TTC549 (cell line): ENCODE data around the gene RNF5.
"Not testable (repeated sequence)": the region's sequence is repeated elsewhere in the genome, so short reads cannot be mapped to it uniquely, and the experiment has no call there.

Experiments
- FAIRE-seq: peaks from 2 replicates; lab custom pipeline; 2012; peaks lifted over from hg19 to GRCh38; lab: Jason Lieb, UNC

Gene RNF5

DNA sequence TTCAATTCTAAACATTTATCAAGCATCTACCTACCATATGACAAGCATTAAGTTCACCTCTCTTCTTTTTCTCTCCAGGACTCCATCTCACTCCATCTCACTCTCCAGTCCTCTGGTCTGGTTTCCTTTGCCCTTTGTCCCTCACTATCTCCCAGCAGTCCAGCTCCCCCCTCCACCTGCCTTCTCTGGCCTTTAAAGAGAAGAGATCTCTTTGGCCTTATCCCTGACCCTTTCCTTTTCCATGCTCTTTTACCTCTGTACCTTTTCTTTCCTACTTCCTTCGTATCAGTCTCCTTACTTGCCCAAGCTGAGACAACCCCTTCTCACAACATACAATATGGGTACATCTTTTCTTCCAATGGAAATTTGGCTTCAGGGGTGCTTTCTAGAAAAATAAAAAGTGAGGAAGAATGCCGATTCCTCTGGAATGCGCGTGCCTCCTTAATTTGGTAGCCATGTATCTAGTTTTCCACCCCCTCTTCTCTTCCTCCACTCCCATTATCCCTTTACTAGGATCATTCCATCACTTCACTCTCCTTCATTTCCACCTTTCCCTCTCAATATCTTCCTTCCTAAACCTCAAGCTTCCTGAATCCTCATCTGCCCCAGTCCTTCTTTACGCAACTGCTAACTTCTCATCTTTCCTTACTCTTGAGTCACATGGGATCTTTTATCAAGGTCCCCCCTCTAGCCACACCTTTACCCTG, 1.6 kb upstream of the RNF5 start:
- FAIRE-seq, result no peak

DNA sequence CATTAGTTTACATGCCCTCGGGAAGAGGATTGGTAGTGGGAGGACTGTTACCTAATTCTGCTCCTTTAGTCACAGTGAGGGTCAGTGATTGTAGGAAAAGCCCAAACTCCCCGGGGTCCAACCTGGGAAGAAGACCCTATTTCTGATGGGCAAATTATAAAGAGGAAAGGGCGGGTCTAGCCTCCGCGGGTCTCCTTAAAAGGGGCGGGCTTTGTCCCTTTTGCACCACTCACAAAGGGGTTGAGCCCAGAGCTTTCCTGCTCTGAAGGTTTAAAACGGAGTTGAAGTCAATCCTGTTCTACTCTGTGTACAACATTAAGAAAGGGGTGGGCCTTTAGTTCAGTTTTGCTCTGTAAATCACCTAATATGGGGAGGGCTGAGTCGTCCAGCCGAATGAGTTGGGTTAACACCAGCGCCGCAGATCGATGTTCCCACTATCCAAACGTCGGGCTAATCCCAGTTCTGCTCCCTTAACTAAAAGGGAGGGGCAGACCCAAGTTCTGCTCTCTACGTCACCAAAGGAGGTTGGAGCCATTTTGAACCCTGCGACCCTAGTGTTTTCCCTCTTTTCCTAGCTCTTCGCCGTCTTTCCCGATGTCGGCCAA, 920 bp upstream of the RNF5 start:
- no peak for FAIRE-seq

DNA sequence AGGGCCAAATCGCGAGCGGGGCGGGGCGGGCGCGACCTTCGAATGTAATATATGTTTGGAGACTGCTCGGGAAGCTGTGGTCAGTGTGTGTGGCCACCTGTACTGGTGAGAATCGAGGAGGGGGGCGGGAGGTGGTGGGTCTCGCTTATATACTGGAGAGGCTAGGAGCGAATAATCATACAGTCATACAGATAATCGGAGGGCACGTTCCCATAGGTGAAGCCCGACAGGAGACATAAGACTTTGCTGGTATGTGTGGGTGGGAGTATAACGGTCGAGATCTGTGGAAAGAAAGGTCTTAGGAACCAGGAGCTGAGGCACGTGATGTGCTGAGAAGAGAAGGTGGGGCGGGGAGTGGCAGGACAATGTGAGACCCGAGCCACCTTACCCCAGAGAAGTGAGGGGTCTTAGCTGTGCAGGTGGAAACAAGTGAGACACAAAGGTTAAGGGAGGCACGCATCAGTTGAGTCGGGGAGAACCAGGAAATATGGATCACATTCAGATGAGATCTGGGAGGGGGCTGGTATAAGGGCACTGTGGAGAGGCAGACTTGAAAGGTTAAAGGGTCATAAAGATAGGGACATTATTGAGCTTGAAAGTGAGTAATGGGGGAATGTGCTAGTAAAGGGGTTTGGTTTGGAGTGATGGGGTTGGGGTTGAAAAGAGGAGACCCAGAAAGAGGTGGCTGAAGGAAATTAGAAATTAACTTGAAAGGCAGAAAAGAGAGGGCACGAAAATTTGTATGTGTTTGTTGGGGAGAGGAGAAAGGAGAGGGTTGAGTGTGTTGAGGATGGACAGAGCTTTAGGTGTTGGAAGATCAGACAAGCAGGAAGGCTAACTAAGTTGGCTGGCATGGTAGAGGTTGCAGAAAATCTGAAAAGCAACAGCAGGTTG, 589 bp downstream of the RNF5 start:
- FAIRE-seq, result no peak

DNA sequence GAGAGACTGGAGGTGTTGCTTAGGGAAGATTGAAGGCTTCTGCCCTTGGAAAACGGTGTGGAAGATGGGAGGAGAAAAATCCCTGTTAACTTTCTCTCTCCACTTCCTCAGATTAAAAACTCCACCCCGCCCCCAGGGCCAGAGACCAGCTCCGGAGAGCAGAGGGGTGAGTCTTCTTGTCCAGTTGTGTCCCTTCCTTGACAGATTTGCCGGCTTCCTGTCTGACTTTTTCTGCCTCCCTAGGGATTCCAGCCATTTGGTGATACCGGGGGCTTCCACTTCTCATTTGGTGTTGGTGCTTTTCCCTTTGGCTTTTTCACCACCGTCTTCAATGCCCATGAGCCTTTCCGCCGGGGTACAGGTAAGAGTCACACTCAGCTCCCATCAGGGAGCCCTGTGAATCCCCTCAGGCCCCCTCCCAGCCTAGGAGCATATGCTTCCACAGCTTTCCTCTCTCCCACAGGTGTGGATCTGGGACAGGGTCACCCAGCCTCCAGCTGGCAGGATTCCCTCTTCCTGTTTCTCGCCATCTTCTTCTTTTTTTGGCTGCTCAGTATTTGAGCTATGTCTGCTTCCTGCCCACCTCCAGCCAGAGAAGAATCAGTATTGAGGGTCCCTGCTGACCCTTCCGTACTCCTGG, 1.7 kb downstream of the RNF5 start:
- FAIRE-seq, result no peak

DNA sequence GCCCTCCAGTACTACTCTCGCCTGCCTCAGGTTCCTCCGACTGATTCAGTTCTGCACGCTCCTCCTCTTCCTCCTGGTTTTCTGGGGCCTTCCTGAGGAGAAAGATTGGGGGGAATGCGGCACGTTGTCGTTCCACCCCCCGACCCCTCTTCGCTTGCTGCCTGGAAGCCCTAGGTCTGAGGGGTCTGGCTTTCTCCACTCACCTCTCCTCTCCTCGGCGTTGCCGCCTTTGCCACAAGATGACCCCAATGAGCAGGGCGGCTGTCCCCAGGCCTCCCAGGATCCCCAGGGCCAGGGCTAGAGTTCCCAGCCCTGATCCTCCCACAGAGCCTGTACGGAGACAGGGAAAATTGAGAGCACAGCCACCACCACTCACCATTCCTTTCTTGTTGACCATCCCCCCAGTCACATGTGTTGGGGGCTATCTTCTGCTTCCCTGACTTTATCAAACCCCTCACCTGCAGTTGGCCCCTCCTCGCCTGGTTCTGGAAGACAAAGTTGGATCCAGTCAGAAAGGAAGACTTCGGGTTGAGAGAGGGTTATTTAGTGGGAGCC, 3.0 kb downstream of the RNF5 start:
- no peak for FAIRE-seq

DNA sequence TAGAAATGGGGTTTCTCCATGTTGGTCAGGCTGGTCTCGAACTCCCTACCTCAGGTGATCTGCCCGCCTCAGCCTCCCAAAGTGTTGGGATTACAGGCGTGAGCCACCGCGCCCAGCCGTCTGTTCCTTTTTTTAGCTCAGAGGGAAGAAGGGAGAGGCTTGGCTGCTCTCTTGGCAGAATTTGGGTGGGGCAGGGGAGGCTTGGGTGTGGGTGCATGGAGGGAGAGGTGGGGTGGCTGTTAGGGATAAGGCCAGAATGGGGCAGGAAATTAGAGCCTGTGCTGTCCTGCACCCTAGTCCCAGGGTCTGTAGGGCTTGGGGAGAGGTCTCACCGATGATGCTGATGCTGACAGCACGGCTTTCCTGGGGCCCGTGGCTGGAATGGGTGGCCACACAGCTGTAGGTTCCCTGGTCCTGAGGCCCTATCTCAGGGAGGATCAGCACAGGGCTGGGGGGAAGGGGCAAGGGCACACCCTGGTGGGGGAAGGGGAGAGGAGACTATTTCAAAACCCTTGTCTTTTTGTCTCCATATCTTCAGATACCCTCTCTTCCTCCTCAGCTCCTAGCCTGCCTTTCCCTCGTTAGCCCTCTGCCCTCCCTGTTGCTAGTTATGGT, 3.8 kb downstream of the RNF5 start:
- no peak for FAIRE-seq

DNA sequence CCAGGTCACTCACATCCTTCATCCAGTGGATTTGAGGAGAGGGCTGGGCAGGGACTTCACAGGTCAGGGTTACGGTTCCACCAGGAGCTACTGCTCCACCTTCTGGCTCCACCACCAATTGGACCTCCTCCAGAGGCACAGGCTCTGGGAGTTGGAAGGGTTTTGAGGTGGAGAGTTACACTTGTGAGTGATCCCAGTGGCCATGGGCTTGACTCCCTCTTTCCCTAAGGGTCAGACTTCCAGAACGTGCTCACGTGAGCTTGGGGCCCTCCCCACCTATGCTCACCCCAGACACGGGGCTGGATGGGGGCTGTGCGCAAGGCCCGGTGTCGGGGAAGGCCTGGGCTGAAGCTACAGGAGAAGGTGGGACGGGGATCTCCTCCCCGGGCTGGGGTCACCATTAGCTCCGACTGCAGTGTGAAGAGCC, 4.4 kb downstream of the RNF5 start:
- no peak for FAIRE-seq

DNA sequence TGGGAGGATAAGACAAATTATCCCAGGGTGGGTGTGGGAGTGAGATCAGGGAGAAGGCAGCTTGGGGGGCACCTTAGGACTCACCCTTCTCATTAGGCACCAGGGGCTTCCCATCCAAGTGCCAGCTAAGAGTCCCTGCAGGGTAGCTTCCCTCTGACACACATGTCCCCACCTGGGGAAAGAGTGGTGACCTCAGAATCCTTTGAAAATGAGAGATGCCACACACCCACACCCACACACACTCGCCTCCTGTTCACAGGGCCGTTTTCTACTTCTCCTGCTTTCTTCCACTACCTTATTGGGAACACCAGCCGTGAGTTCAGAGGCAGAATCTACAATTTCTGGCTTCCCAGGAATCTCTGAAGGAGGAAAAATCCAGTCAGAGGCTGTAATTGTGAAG, 4.8 kb downstream of the RNF5 start:
- FAIRE-seq, result no peak

DNA sequence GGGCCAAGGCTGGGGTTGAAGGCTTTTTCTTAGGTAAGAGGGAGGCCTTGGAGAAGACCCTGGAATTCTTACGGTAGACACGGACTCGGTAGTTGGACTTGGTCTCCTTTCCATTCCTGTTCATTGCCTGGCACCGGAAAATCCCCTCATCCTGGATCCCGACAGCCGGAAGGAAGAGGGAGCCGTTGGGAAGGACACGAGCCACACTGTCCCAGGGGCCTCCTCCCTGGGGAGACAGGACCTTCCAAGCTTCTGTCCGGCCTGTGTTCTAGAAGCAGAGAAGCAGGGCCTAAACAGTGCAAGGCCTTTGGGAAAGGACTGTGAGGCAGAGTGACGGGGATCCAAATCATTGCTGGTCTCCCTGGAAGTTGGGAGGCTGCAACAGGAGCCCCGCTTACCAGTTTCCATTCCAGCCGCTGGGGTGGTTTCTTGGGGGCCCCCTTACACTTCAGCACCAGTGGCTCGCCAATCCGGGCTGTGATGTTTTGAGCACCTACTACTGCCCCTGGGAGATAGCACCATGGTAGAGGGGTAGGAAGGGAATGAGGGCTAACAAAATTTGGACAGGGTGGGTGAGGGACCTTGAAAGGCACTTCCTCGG, 5.4 kb downstream of the RNF5 start:
- no peak for FAIRE-seq

DNA sequence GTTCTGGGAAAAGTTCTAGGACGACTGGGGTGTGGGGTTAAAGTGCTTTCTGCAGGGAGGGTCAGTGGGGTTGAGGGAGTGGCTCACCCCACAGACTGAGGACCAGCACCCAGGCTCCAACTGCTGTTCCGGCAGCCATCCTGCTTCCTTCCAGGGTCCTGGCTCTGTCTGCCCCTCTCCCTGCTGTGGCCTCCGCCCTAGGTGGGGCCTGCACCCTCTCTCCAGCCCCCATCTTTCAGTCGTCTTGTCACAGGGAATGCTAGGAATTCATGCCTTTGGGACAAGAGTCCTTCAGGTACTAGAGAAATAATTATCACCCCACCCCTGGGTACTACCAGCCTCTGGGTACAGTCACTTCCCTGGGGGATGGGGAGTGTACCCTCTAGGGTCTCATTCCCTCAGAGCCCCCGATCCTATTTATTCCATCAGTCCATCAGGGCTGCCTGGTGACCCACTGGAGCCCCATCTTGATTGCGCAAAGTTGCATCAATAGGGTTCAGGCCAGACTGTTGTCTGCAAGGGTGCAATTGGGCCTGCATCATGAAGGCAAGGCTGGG, 6.0 kb downstream of the RNF5 start, which contains the start of gene AGER:
Gene AGER, minus strand, starts transcription at position 170 of the 557 bp plus-strand sequence. Its CDS starts 31 bp downstream, at position 139.
- FAIRE-seq, result no peak

DNA sequence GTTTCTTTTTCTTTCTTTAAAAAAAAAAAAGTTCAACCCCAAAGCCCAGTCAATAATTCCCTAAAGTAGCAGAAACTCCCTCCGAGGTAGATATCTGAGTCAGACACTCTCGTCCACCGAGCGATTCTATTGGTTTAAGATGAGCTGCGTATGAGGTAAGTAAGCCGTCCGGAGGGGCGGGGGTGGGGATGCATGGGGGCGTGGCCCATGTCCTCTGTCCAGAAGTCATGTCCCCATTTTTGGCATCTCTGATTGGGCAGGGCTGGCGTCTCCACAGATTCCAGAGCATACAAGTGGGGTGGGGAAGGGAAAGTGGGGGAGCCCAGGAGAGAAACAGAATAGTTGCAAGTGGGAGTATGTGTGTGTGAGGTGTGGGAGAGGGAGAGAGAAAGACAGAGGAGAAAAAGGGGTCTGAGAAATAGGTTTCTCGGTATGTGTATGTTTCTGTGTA, 7.5 kb downstream of the RNF5 start:
- peak; percentile 42 for FAIRE-seq

DNA sequence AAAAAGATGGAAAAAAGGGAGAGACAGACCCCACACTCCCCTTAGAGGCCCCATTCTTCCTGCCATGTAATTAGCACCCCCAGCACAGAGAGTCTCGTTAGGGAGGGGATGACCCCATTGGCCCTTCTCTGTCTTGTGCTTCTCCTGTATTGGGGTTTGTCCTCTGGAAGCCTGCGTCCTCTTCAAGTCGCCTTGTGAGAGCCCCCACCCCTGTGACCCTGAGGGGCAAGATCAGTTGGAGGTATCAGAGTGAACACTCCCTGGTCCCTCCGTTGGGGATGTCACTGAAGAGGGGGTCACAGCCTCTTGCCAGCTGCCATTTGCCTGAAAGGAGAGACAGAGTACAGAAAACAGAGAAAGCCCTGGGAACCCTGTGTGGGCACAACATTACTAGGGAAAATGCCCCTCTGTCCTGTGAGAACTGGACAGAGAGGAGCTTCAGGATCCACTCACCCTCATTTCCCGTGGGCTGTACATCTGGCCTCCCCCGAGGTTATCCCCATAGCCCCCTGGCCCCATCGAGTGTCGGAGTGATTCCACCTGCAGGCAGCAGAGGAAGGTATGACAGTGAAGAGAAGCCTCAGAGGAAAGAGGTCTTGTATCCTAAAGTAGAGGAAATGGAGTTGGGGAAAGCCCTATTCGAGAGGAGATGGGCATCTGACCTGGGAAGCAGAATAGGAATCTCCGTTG, 8.1 kb downstream of the RNF5 start:
- FAIRE-seq, result not testable (repeated sequence)

DNA sequence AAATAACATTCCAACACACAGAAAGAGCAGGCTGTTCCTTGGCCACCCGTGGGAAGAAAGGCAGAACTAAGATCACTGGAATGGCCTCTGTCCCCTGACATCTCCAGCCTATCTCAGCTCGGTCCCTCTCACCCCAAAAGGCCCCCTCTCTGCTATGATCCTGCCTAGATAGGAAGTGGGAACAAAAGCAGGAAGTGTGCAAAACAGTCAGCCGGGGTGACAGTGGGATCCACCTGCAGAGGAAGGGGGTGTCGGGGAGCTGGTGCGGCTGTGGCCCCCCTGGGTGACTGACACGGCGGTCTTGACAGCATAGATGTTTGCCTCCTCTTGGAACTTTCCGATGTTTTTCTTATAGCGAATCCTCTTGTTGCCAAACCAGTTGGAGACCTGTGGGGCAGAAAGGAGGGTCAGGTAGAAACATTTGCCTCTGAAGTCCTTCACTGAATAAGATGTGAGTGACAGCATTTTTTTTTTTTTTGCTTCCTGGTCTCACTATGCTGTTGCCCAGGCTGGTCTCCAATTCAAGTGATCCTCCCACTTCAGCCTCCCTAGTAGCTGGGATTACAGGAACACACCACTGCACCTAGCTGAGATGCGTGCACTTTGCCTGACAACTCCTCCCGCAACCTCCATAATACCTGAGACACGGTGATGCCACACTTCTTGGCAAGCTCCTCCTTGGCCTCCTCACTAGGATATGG, 9.0 kb downstream of the RNF5 start:
- FAIRE-seq, result no peak

DNA sequence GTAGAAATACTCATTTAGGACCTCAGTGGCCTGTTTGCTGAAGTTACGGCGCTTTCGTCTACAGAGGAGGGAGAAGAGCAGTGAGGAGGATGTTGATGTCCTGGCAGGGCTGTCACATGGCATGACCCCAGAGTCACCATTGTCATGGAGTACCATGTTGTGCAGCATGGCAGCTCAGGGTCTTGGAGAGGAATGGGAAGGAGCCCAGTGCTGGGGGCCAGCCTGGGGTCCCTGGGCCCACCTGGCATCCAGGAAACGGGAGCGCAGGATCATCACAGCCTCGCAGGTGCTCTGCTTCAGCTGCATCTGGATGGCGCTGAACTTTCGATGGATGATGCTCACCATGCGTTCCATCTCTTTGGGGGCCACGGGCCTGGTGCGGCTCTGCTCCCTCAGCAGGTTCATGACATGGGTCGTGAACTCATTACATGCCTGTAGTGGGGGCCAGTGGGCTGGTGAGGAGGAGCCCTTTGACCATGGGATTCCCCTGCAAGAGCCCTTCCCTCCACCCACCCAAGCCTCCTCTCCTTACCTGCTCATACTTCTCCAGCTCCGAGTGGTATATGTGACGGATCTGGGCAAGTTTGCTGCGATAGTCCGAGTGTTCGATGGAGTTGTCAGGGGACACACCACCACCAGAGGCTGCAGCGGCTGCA, 9.6 kb downstream of the RNF5 start:
- not testable (repeated sequence) for FAIRE-seq

DNA sequence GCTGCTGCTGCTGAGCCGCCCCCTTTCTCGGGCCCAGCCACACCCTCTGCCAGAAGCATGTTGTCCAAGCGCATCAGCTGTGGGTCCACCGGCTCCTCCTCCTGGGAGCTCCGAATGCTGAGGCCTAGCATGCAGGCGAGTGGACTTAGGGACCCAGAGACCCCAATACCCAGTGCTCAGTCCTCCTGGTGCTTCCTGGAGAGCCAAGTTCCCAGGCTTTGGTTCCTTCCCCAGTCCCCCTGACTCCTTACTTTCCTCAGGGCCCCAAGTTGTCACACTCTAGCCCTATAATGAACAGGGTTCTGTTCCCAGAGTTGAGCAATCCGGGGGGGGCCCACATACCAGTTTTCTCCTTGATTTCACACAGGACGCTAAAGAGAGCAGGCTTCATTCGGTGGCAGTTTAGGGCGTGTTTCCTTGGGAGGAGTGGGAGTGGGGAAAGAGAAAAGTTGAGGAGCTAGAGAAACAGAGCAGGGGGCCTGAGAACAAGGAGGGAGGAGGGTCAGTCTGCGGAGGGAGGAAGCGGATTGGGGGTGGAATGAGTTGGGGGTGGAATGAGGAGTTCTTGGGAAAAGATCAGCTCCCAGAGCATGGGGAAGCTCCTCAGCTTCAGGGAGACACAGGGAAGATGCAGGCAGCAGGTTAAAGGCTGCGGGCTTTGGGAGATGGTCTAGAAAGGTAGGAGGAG, 10.3 kb downstream of the RNF5 start:
- FAIRE-seq, result no peak

DNA sequence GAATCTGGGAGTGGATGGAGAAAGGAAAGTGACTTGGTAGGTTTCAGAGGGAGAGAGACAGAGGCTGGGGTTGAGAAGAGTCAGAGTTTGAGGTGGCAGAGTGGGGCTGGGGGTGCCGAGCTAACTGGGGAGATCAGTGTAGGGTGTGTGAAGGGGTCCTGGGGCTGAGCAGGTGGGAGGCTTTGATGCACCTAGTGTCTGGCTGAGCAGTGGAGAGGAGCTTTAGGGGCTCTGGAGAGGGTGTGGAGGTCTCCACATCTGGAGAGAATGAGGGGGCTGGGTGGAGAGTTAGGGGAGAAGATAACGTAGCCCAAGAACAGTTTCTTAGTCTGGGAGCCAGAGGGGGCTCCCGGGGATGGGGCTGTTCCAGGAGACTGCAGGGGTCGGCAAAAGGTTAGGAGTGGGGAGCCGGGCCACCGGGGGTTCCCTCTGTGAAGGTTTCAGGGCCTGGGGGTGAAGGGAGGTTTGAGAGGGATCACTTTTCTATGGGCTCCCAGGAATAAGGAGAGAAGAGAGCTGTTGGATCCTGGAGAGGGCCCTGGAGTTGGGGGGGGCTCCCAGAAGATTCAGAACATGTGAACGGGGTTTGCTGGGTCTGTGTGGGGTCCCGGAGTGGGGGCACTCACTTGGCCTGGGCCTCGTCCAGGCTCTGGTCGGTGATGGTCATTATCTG, 11.0 kb downstream of the RNF5 start:
- FAIRE-seq, result no peak

DNA sequence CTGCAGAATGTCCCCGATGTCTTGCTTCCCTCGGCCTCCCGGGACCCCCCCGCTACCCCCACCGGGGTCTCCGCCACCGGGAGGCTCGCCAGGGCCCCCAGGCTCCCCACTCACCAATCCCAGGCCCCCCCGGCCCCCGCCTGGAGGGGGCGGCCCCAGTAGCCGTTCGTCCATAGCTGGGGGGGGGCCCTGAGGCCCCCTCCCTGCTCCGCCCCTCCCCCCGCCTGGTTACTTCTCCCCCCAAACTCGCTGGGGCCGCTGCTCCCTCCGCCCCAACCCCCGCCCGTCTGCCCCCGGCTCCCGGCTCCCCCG, 11.5 kb downstream of the RNF5 start:
- FAIRE-seq, result no peak
